ENCODE data around the gene PRRX2.

GRCh38 chr9:129749575-129749974, 84.1 kb downstream of the PRRX2 start:
- TF ChIP-seq CTCF (optimal IDR thresholded peaks at IDR 0.05 in 1 of 3, IDR thresholded peaks at IDR 0.05 in 1 of 3, conservative IDR thresholded peaks at IDR 0.05 in 1 of 3; ENCODE audit: extremely low read depth in 1 of 3, insufficient read depth in 2 of 3, low read length in 3 of 3): no peak
- TF ChIP-seq EZH2 (IDR thresholded peaks at IDR 0.05; ENCODE audit: low read length): no peak
